Caco-2 (cell line): ENCODE results near the gene ADAMTSL4. TPM values are rescaled to one million over a fixed set of nuclear protein-coding genes. Genes with fewer than 3 reads are reported as not detected.
"Not testable (repeated sequence)": the region's sequence is repeated elsewhere in the genome, so short reads cannot be mapped to it uniquely, and the experiment has no call there.

Experiments
- BruUV-seq: library from RNA; stranded (reverse); fragments of 400-500 nt; replicated peaks from 2 replicates; lab custom pipeline; 2021; lab: Mats Ljungman, UMichigan
- CTCF ChIA-PET: fragments of 300-600 bp; sonication (Branson Sonifier 250); formaldehyde crosslinking; loops from one replicate; lab custom pipeline; 2022; ENCODE audit warnings: antibody characterized with exemption; lab: Charles Lee
- POLR2A ChIA-PET: fragments of 300-600 bp; sonication (Branson Sonifier 250); formaldehyde crosslinking; loops from one replicate; lab custom pipeline; 2022; ENCODE audit warnings: antibody characterized with exemption; lab: Charles Lee
- DNase-seq, 2 experiments: peaks; one replicate each; pipeline versions ENCODE4 v3.0.0 to v3.0.0-alpha.2; 2020 to 2022
- H3K27me3 ChIP-seq: replicated peaks from 2 replicates; pipeline ENCODE4 v1.6.0; 2011; ENCODE audit warnings: low read length; ENCODE audit not compliant: control insufficient read depth, insufficient read depth
- H3K36me3 ChIP-seq: 2 replicates; pipeline ENCODE4 v1.5.1; 2011; ENCODE audit warnings: low read length; ENCODE audit not compliant: control insufficient read depth, insufficient read depth
- H3K4me1 ChIP-seq: fragments of 250-450 bp; sonication (Bioruptor Pico); 2 replicates; pipeline ENCODE4 v1.5.1; 2020; ENCODE audit warnings: mild to moderate bottlenecking
- H3K4me3 ChIP-seq: 2 replicates; pipeline ENCODE4 v1.5.1; 2011; ENCODE audit warnings: low read depth, mild to moderate bottlenecking, control low read depth, low read length
- H3K9me3 ChIP-seq: fragments of 250-450 bp; sonication (Bioruptor Pico); 2 replicates; pipeline ENCODE4 v1.5.1; 2020; ENCODE audit warnings: mild to moderate bottlenecking, moderate library complexity
- H3K27ac Mint-ChIP-seq: one replicate; pipeline ENCODE4 v1.8.0; 2022; ENCODE audit warnings: mixed read lengths; ENCODE audit not compliant: unreplicated experiment
- H3K27me3 Mint-ChIP-seq: one replicate; pipeline ENCODE4 v1.8.0; 2022; ENCODE audit warnings: mixed read lengths; ENCODE audit not compliant: insufficient read depth, unreplicated experiment
- H3K36me3 Mint-ChIP-seq: one replicate; pipeline ENCODE4 v1.8.0; 2022; ENCODE audit warnings: mild to moderate bottlenecking, mixed read lengths; ENCODE audit not compliant: insufficient read depth, unreplicated experiment
- H3K4me1 Mint-ChIP-seq: one replicate; pipeline ENCODE4 v1.8.0; 2022; ENCODE audit warnings: low read depth, mixed read lengths; ENCODE audit not compliant: unreplicated experiment
- H3K4me3 Mint-ChIP-seq: one replicate; pipeline ENCODE4 v1.8.0; 2022; ENCODE audit warnings: mild to moderate bottlenecking, moderate library complexity, mixed read lengths; ENCODE audit not compliant: unreplicated experiment
- H3K9me3 Mint-ChIP-seq: one replicate; pipeline ENCODE4 v1.8.0; 2022; ENCODE audit warnings: mixed read lengths; ENCODE audit not compliant: unreplicated experiment
- intact Hi-C: fragments of 100-400 bp; cut with micrococcal nuclease; formaldehyde crosslinking; loops from one replicate; pipeline ENCODE4 v1.10.0; 2022; ENCODE audit not compliant: unreplicated experiment
- total RNA-seq: library from RNA; stranded (reverse); gene quantifications from 2 replicates; pipeline ENCODE4 v1.2.3, GENCODE V29; 2022
- TF ChIP-seq, protein P1 (sequence below), 2 experiments: fragments of 200-600 bp in 1 of 2; IDR thresholded peaks; 1 replicate in 1 of 2; 2 replicates in 1 of 2; pipeline versions ENCODE4 v1.5.1 to v1.8.0; 2011 to 2022; ENCODE audit warnings: antibody characterized with exemption in 1 of 2, control low read depth in 1 of 2, inconsistent platforms in 1 of 2, low read depth in 1 of 2, low read length in 1 of 2, mild to moderate bottlenecking in 1 of 2, moderate library complexity in 1 of 2; ENCODE audit not compliant: insufficient read depth in 1 of 2, severe bottlenecking in 1 of 2, unreplicated experiment in 1 of 2

ADAMTSL4 gene
- total RNA-seq, 1 experiment from 2014 or later = 17.6 TPM

DNA sequence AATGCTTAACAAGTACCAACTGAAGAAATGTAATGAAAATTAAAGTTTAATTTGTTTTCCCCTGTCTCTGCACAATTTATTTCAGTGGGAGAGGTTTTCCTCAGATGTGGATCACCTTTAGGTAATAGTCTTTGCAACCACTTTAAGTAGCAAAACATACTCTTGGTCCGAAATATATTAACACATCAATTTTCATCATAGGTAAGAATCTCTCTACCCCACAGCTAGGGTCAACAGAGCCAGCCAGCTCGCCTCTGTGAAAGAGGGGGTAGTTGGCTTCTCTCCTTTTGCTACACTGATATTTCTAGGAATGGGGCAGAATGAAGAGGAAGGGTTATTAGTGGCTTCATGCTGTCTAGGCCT lies 55.0 kb downstream of the ADAMTSL4 start:
- no peaks in the 10 kb centered on the region for H3K27me3 Mint-ChIP-seq
- Histone ChIP-seq H3K4me3 (no peak overlapping the region), H3K27me3 (no peaks in the 10 kb centered on the region), H3K36me3 (no peaks in the 10 kb centered on the region), H3K9me3 (no peaks in the 10 kb centered on the region), H3K4me1 (peaks cover 15% of the 10 kb centered on the region)
- no peak for DNase-seq
- BruUV-seq = TSS peak; percentile 96
- TF ChIP-seq, protein P1, sequence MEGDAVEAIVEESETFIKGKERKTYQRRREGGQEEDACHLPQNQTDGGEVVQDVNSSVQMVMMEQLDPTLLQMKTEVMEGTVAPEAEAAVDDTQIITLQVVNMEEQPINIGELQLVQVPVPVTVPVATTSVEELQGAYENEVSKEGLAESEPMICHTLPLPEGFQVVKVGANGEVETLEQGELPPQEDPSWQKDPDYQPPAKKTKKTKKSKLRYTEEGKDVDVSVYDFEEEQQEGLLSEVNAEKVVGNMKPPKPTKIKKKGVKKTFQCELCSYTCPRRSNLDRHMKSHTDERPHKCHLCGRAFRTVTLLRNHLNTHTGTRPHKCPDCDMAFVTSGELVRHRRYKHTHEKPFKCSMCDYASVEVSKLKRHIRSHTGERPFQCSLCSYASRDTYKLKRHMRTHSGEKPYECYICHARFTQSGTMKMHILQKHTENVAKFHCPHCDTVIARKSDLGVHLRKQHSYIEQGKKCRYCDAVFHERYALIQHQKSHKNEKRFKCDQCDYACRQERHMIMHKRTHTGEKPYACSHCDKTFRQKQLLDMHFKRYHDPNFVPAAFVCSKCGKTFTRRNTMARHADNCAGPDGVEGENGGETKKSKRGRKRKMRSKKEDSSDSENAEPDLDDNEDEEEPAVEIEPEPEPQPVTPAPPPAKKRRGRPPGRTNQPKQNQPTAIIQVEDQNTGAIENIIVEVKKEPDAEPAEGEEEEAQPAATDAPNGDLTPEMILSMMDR (IDR thresholded peaks at IDR 0.05; ENCODE audit: insufficient read depth in 1 of 2, low read depth in 1 of 2, low read length in 1 of 2, severe bottlenecking in 1 of 2, unreplicated experiment in 1 of 2) = no peak
- no peaks in the 10 kb centered on the region for H3K9me3 Mint-ChIP-seq
- peaks cover 16% of the 10 kb centered on the region for H3K4me1 Mint-ChIP-seq
- peaks cover 6% of the 10 kb centered on the region for H3K36me3 Mint-ChIP-seq
- H3K27ac Mint-ChIP-seq = peak overlapping the region; percentile 95
- H3K4me3 Mint-ChIP-seq = no peak overlapping the region
- ChIA-PET POLR2A (interaction anchor here (0.6 to 2.4 kb wide), 5 partner anchors 17 to 42 kb away, joined by 3 to 16 read pairs (median 6); partner anchors contain the start of genes ENSA and MCL1), CTCF (interaction anchor here (1.5 kb wide), 1 partner anchor 43 kb away, joined by 3 read pairs; no protein-coding TSS in a partner anchor)
- intact Hi-C loops = loop anchor here (2.0 kb wide), 1 partner anchor 25 kb away; the partner anchor contains the start of gene MCL1

GRCh38 chr1:150605451-150605731 lies 56.2 kb downstream of the ADAMTSL4 start:
- ChIA-PET CTCF (interaction anchor here (0.6 to 1.5 kb wide), 4 partner anchors 26 to 239 kb away, joined by 3 to 5 read pairs (median 3); partner anchors contain the start of gene MCL1), POLR2A (interaction anchor here (0.6 to 2.4 kb wide), 3 partner anchors 26 to 272 kb away, joined by 3 to 16 read pairs (median 6); partner anchors contain the start of gene MCL1)
- Mint-ChIP-seq H3K27ac (peak overlapping the region; percentile 95), H3K4me1 (peaks cover 16% of the 10 kb centered on the region)
- not testable (repeated sequence) for H3K9me3 Mint-ChIP-seq, H3K36me3 Mint-ChIP-seq, H3K4me3 ChIP-seq, BruUV-seq, DNase-seq, H3K36me3 ChIP-seq, H3K9me3 ChIP-seq, H3K4me3 Mint-ChIP-seq, H3K27me3 ChIP-seq, H3K27me3 Mint-ChIP-seq
- H3K4me1 ChIP-seq = peaks cover 15% of the 10 kb centered on the region
- intact Hi-C loops = loop anchor here (2.0 kb wide), 1 partner anchor 27 kb away; the partner anchor contains the start of gene MCL1

DNA sequence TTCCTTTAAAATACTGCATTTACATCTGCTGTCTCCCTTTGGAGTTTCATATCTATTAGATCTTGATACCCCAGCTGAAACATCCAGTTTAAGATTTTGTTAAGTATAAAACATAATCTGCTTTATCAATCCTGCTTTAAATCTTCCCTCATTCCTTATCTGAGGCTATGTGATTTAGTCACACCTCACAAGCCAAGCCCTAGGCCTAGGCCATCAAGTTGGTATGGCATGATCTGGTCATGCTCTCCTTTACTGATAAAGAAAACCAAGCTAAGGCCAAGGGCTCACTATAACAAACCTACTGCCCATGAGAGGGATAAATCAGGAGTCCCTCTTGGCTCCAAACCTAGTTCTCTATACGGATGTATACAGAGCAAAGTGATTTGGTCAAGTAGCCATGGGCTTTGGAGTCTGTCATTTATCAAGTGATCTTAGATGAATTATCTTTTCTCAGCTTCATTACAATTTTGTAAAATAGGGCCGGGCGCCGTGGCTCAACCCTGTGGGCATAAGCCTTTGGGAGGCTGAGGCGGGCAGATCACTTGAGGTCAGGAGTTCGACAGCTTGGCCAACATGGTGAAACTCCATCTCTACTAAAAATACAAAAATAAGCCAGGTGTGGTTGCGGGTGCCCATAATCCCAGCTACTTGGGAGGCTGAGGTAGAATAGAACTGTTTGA lies 57.4 kb downstream of the ADAMTSL4 start:
- no peaks in the 10 kb centered on the region for H3K27me3 ChIP-seq
- Mint-ChIP-seq H3K4me3 (no peak overlapping the region), H3K9me3 (no peaks in the 10 kb centered on the region), H3K27me3 (no peaks in the 10 kb centered on the region), H3K27ac (no peak overlapping the region), H3K4me1 (peaks cover 22% of the 10 kb centered on the region), H3K36me3 (peaks cover 6% of the 10 kb centered on the region)
- no TSS peak for BruUV-seq
- no peaks in the 10 kb centered on the region for H3K9me3 ChIP-seq
- DNase-seq = no peak
- TF ChIP-seq, protein P1 (IDR thresholded peaks at IDR 0.05; ENCODE audit: insufficient read depth in 1 of 2, low read depth in 1 of 2, low read length in 1 of 2, severe bottlenecking in 1 of 2, unreplicated experiment in 1 of 2) = no peak
- intact Hi-C loops = no loop called here
- POLR2A ChIA-PET = interaction anchor here (0.9 kb wide), 1 partner anchor 27 kb away, joined by 4 read pairs; the partner anchor contains the start of gene MCL1
- no peak overlapping the region for H3K4me3 ChIP-seq
- H3K36me3 ChIP-seq = no peaks in the 10 kb centered on the region
- H3K4me1 ChIP-seq = peaks cover 20% of the 10 kb centered on the region
- CTCF ChIA-PET = no interaction called here
